Neural crest cell (in vitro differentiated cells): ENCODE measurements around the gene FCHSD2. TPM values are rescaled to one million over a fixed set of nuclear protein-coding genes. Genes with fewer than 3 reads are reported as not detected.

ENCODE experiments used
- DNase-seq: peaks from one replicate; pipeline ENCODE4 v3.0.0; 2021; ENCODE audit warnings: low read depth, mixed read lengths, low spot score
- H3K27ac Mint-ChIP-seq: one replicate; pipeline ENCODE4 v1.8.0; 2021; ENCODE audit warnings: mild to moderate bottlenecking, mixed read lengths; ENCODE audit not compliant: unreplicated experiment
- H3K27me3 Mint-ChIP-seq: 2 replicates; pipeline ENCODE4 v1.8.0; 2021; ENCODE audit warnings: low read depth, mild to moderate bottlenecking, mixed read lengths
- H3K36me3 Mint-ChIP-seq: 2 replicates; pipeline ENCODE4 v1.8.0; 2021; ENCODE audit warnings: low read depth, mild to moderate bottlenecking, mixed read lengths
- H3K4me1 Mint-ChIP-seq: 2 replicates; pipeline ENCODE4 v1.8.0; 2021; ENCODE audit warnings: mixed read lengths
- H3K4me3 Mint-ChIP-seq: one replicate; pipeline ENCODE4 v1.8.0; 2021; ENCODE audit warnings: mild to moderate bottlenecking, mixed read lengths
- H3K9me3 Mint-ChIP-seq: 2 replicates; pipeline ENCODE4 v1.8.0; 2021; ENCODE audit warnings: mixed read lengths
- CTCF ChIP-seq: fragments of 200-600 bp; sonication (generic); conservative IDR thresholded peaks from 2 replicates; pipeline ENCODE4 v1.5.0; 2021; ENCODE audit warnings: antibody characterized with exemption, mild to moderate bottlenecking
- total RNA-seq: library from RNA; stranded (reverse); gene quantifications from 2 replicates; pipeline ENCODE4 v1.2.1, GENCODE V29; 2021

Gene FCHSD2
- total RNA-seq, 1 donor from 2014 or later: 34.4 TPM

- H3K27me3 Mint-ChIP-seq: no peaks in the 10 kb centered on the region
- no peak overlapping the region for H3K4me3 Mint-ChIP-seq
- H3K4me1 Mint-ChIP-seq: no peaks in the 10 kb centered on the region
- H3K27ac Mint-ChIP-seq: no peak overlapping the region
- TF ChIP-seq CTCF: no peak
- no peaks in the 10 kb centered on the region for H3K9me3 Mint-ChIP-seq
- H3K36me3 Mint-ChIP-seq: peaks cover 13% of the 10 kb centered on the region
- no peak for DNase-seq
Measured at GRCh38 chr11:72871119-72871518, 271.0 kb downstream of the FCHSD2 start.

- Mint-ChIP-seq H3K9me3 (no peaks in the 10 kb centered on the region), H3K27ac (peak overlapping the region; percentile 23), H3K27me3 (no peaks in the 10 kb centered on the region), H3K4me3 (no peak overlapping the region), H3K4me1 (no peaks in the 10 kb centered on the region), H3K36me3 (peaks cover 13% of the 10 kb centered on the region)
- DNase-seq: no peak
- no peak for TF ChIP-seq CTCF
Measured at GRCh38 chr11:72869831-72870230, 272.3 kb downstream of the FCHSD2 start.

- Mint-ChIP-seq H3K4me3 (no peak overlapping the region), H3K9me3 (no peaks in the 10 kb centered on the region), H3K36me3 (peaks cover 13% of the 10 kb centered on the region), H3K27ac (no peak overlapping the region), H3K27me3 (no peaks in the 10 kb centered on the region), H3K4me1 (no peaks in the 10 kb centered on the region)
- DNase-seq: no peak
- TF ChIP-seq CTCF: no peak
Measured at GRCh38 chr11:72867970-72868369, 274.1 kb downstream of the FCHSD2 start.

- no peak for TF ChIP-seq CTCF
- Mint-ChIP-seq H3K27ac (no peak overlapping the region), H3K4me1 (no peaks in the 10 kb centered on the region), H3K27me3 (no peaks in the 10 kb centered on the region), H3K9me3 (no peaks in the 10 kb centered on the region), H3K4me3 (no peak overlapping the region), H3K36me3 (peaks cover 9% of the 10 kb centered on the region)
- DNase-seq: no peak
Measured at GRCh38 chr11:72864702-72865655, 277.1 kb downstream of the FCHSD2 start.

GRCh38 chr11:72863916-72864315 lies 278.2 kb downstream of the FCHSD2 start:
- TF ChIP-seq CTCF: no peak
- Mint-ChIP-seq H3K4me3 (no peak overlapping the region), H3K27me3 (no peaks in the 10 kb centered on the region)

More at GRCh38 chr11:72863916-72864315, 278.2 kb downstream of the FCHSD2 start:
- no peak overlapping the region for H3K27ac Mint-ChIP-seq
- no peaks in the 10 kb centered on the region for H3K4me1 Mint-ChIP-seq
- no peaks in the 10 kb centered on the region for H3K9me3 Mint-ChIP-seq
- no peak for DNase-seq
- H3K36me3 Mint-ChIP-seq: peaks cover 9% of the 10 kb centered on the region
